ENCODE data around the gene PTPN9.
"Not testable (repeated sequence)": the region's sequence is repeated elsewhere in the genome, so short reads cannot be mapped to it uniquely, and the experiment has no call there.

PTPN9 gene

DNA sequence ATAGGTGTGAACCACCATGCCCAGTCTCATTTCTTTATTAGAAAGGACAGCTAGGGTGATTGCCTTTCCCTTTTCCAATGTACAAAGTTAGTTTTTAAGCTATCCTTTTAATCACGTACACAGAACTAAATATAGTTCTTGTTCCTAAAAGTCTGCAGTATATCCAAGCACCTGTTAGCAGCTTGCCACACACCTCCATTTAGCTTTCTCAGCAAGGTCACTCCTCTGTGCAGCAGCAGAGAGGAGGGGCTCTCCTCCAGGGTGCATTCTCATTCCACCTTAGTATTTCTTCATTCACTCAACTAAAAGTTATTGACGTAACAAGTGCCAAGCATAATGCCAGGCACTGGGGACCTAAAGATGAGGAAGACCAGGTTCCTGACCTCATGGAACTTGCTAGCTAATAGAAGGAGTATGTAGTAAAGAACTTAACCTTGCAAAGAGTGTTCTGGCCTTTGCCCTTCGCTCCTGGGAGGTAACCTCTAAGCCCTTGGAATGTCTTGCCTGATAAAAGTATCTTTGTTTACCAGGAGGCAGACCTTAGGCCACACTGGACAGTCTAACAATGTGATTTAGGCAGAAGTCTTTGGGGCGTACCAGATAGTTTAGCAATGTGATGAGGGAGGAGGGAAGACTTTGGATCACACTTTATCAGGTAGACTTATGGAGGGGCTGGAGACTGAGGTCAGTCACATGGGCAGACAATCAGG lies 12.7 kb upstream of the PTPN9 start:
- no peak overlapping the region for H3K27ac ChIP-seq
- H3K36me3 ChIP-seq (ENCODE audit: control insufficient read depth, insufficient read depth, low read length): no peaks in the 10 kb centered on the region

DNA sequence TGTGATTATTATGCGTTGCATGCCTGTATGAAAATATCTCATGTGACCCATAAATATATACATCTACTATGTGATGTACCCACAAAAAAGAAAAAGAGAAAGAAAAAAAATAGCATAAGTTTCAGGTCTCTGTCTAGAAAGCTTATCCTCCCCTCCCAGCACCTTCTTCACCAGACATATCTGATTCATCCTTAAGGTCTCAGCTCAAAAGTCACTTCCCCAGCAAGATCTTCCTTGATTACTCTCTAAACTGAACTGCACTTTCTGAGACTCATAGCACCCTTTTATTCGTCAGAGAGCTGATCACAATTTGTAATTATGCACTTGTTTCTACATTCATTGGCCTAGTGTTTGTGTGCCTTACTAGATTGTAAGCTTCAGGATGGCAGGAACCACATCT lies 11.1 kb upstream of the PTPN9 start:
- H3K9ac ChIP-seq: no peak overlapping the region
- TF ChIP-seq, protein P1, sequence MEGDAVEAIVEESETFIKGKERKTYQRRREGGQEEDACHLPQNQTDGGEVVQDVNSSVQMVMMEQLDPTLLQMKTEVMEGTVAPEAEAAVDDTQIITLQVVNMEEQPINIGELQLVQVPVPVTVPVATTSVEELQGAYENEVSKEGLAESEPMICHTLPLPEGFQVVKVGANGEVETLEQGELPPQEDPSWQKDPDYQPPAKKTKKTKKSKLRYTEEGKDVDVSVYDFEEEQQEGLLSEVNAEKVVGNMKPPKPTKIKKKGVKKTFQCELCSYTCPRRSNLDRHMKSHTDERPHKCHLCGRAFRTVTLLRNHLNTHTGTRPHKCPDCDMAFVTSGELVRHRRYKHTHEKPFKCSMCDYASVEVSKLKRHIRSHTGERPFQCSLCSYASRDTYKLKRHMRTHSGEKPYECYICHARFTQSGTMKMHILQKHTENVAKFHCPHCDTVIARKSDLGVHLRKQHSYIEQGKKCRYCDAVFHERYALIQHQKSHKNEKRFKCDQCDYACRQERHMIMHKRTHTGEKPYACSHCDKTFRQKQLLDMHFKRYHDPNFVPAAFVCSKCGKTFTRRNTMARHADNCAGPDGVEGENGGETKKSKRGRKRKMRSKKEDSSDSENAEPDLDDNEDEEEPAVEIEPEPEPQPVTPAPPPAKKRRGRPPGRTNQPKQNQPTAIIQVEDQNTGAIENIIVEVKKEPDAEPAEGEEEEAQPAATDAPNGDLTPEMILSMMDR (IDR thresholded peaks at IDR 0.05): no peak
- H3K4me2 ChIP-seq (ENCODE audit: low read length): no peak overlapping the region
- H2AFZ ChIP-seq: no peak overlapping the region
- H3K4me3 ChIP-seq (ENCODE audit: low read depth, low read length): no peak overlapping the region
- H3K27ac ChIP-seq: no peak overlapping the region
- H3K36me3 ChIP-seq (ENCODE audit: control insufficient read depth, insufficient read depth, low read length): no peaks in the 10 kb centered on the region
- no peaks in the 10 kb centered on the region for H3K27me3 ChIP-seq (ENCODE audit: control insufficient read depth, insufficient read depth, low read length)
- no peaks in the 10 kb centered on the region for H3K4me1 ChIP-seq
- H3K79me2 ChIP-seq: no peaks in the 10 kb centered on the region
- no peaks in the 10 kb centered on the region for H3K9me3 ChIP-seq (ENCODE audit: control insufficient read depth, low read length)

More for the DNA sequence above, 12.7 kb upstream of the PTPN9 start:
- TF ChIP-seq, protein P1 (IDR thresholded peaks at IDR 0.05): no peak
- Histone ChIP-seq H3K9ac (no peak overlapping the region), H3K9me3 (ENCODE audit: control insufficient read depth, low read length) (no peaks in the 10 kb centered on the region), H2AFZ (no peak overlapping the region), H3K79me2 (no peaks in the 10 kb centered on the region), H3K4me2 (ENCODE audit: low read length) (no peak overlapping the region), H3K4me1 (no peaks in the 10 kb centered on the region), H3K4me3 (ENCODE audit: low read depth, low read length) (no peak overlapping the region), H3K27me3 (ENCODE audit: control insufficient read depth, insufficient read depth, low read length) (no peaks in the 10 kb centered on the region)

DNA sequence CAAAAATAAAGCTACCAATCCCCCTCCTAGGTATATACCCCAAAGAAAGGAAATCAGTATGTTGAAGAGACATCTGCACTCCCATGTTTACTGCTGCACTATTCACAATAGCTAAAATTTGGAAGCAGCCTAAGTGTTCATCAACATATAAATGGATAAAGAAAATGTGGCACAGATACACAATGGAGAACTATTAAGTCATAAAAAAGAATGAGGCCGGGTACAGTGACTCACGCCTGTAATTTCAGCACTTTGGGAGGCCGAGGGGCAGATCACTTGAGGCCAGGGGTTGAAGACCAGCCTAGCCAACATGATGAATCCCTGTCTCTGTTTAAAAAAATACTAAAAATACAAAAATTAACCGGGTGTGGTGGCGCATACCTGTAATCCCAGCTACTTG lies 10.0 kb upstream of the PTPN9 start:
- no peaks in the 10 kb centered on the region for H3K36me3 ChIP-seq (ENCODE audit: control insufficient read depth, insufficient read depth, low read length)
- no peaks in the 10 kb centered on the region for H3K4me1 ChIP-seq
- H3K4me3 ChIP-seq (ENCODE audit: low read depth, low read length): no peak overlapping the region
- no peak overlapping the region for H3K9ac ChIP-seq
- H3K27me3 ChIP-seq (ENCODE audit: control insufficient read depth, insufficient read depth, low read length): no peaks in the 10 kb centered on the region
- no peaks in the 10 kb centered on the region for H3K79me2 ChIP-seq
- no peak overlapping the region for H3K4me2 ChIP-seq (ENCODE audit: low read length)
- H3K9me3 ChIP-seq (ENCODE audit: control insufficient read depth, low read length): no peaks in the 10 kb centered on the region
- TF ChIP-seq, protein P1 (IDR thresholded peaks at IDR 0.05): no peak
- no peak overlapping the region for H3K27ac ChIP-seq
- H2AFZ ChIP-seq: no peak overlapping the region

DNA sequence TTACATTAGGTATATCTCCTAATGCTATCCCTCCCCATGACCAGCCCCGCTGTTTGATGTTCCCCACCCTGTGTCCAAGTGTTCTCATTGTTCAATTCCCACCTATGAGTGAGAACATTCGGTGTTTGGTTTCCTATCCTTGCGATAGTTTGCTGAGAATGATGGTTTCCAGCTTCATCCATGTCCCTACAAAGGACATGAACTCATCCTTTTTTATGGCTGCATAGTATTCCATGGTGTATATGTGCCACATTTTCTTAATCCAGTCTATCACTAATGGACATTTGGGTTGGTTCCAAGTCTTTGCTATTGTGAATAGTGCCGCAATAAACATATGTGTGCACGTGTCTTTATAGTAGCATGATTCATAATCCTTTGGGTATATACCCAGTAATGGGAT lies 7.3 kb upstream of the PTPN9 start:
- H3K9ac ChIP-seq; H3K27me3 ChIP-seq (ENCODE audit: control insufficient read depth, insufficient read depth, low read length); H3K9me3 ChIP-seq (ENCODE audit: control insufficient read depth, low read length); H3K4me2 ChIP-seq (ENCODE audit: low read length); H3K4me3 ChIP-seq (ENCODE audit: low read depth, low read length); H3K27ac ChIP-seq; H3K36me3 ChIP-seq (ENCODE audit: control insufficient read depth, insufficient read depth, low read length); H3K4me1 ChIP-seq; H3K79me2 ChIP-seq; H2AFZ ChIP-seq: not testable (repeated sequence)

DNA sequence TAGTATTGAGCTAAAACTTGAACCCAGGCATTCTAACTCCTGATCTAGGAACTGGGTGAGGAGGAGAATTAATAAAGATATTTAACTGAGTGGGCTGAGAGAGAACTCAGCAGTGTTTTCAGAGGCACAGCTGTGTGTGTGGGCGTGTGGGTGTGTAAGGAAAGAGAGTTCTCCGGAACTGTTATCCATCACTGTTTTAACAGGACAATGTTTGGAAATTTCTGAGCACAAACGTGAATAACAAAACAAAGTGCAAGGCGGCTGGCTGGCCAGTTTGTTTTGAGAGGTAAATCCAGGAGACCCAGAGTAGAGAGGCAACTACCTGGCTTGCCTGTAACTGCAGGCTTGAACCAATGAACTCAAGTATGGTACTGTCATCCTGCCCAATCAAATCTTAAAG lies 5.0 kb upstream of the PTPN9 start:
- Histone ChIP-seq H3K27me3 (ENCODE audit: control insufficient read depth, insufficient read depth, low read length) (no peaks in the 10 kb centered on the region), H3K4me1 (no peaks in the 10 kb centered on the region), H3K36me3 (ENCODE audit: control insufficient read depth, insufficient read depth, low read length) (no peaks in the 10 kb centered on the region), H3K4me2 (ENCODE audit: low read length) (no peak overlapping the region), H3K9me3 (ENCODE audit: control insufficient read depth, low read length) (no peaks in the 10 kb centered on the region), H3K4me3 (ENCODE audit: low read depth, low read length) (no peak overlapping the region), H2AFZ (no peak overlapping the region), H3K79me2 (no peaks in the 10 kb centered on the region), H3K27ac (no peak overlapping the region), H3K9ac (no peak overlapping the region)
- TF ChIP-seq, protein P1 (IDR thresholded peaks at IDR 0.05): no peak
